ENCODE measurements around the gene ADIPOR2. TPM values are rescaled to one million over a fixed set of nuclear protein-coding genes. Genes with fewer than 3 reads are reported as not detected.

ADIPOR2 gene
- total and polyA plus RNA-seq, 3 donors from 2014 or later = 70.6 to 78.3 (median 75.1) TPM

- Histone ChIP-seq H3K4me3 (no peak overlapping the region), H3K9me3 (no peaks in the 10 kb centered on the region), H3K27me3 (no peaks in the 10 kb centered on the region), H3K27ac (no peak overlapping the region), H3K4me1 (peaks cover 1% of the 10 kb centered on the region), H3K36me3 (ENCODE audit: low read depth, missing control alignments) (no peaks in the 10 kb centered on the region)
- intact Hi-C loops (cut with DNase I; ENCODE audit: low total_unique reads) = loop anchor here (5.0 kb wide), 1 partner anchor 138 kb away; no protein-coding TSS in a partner anchor
- 80 to 81% methylated on average over 7 of the region's 7 CpGs for WGBS, 2 donors
- TF ChIP-seq POLR2A (IDR thresholded peaks at IDR 0.05) = no peak
- TF ChIP-seq CTCF (IDR thresholded peaks at IDR 0.05) = no peak
- DNase-seq = no peak
Observed at GRCh38 chr12:1790444-1790843, 99.6 kb downstream of the ADIPOR2 start.

- no peak overlapping the region for H3K4me3 ChIP-seq
- no peaks in the 10 kb centered on the region for H3K36me3 ChIP-seq (ENCODE audit: low read depth, missing control alignments)
- TF ChIP-seq POLR2A (IDR thresholded peaks at IDR 0.05) = no peak
- TF ChIP-seq CTCF (IDR thresholded peaks at IDR 0.05) = peak; percentile 63 to 84 (median 71)
- H3K4me1 ChIP-seq = peaks cover 5% of the 10 kb centered on the region
- H3K9me3 ChIP-seq = no peaks in the 10 kb centered on the region
- peak; percentile 88 for DNase-seq
- no peaks in the 10 kb centered on the region for H3K27me3 ChIP-seq
- WGBS, 2 donors = 32 to 50% methylated on average over 8 to 10 of the region's 10 CpGs
- intact Hi-C loops (cut with DNase I; ENCODE audit: low total_unique reads) = loop anchor here (5.0 kb wide), 1 partner anchor 139 kb away; no protein-coding TSS in a partner anchor
- H3K27ac ChIP-seq = peak overlapping the region in 1 of 2 donors; percentile 20
Observed at GRCh38 chr12:1791104-1791841, 100.4 kb downstream of the ADIPOR2 start.

GRCh38 chr12:1792406-1792805 is 101.5 kb downstream of the ADIPOR2 start:
- Histone ChIP-seq H3K9me3 (no peaks in the 10 kb centered on the region), H3K27me3 (no peaks in the 10 kb centered on the region), H3K4me3 (no peak overlapping the region), H3K27ac (no peak overlapping the region), H3K36me3 (ENCODE audit: low read depth, missing control alignments) (no peaks in the 10 kb centered on the region), H3K4me1 (peaks cover 5% of the 10 kb centered on the region)
- DNase-seq = no peak
- TF ChIP-seq POLR2A (IDR thresholded peaks at IDR 0.05) (no peak), CTCF (IDR thresholded peaks at IDR 0.05) (no peak)
- 83 to 87% methylated on average over 6 of the region's 6 CpGs for WGBS, 2 donors
- intact Hi-C loops (cut with DNase I; ENCODE audit: low total_unique reads) = loop anchor here (5.0 kb wide), 1 partner anchor 140 kb away; no protein-coding TSS in a partner anchor

GRCh38 chr12:1793426-1794210 is 102.7 kb downstream of the ADIPOR2 start:
- Histone ChIP-seq H3K9me3 (no peaks in the 10 kb centered on the region), H3K27ac (no peak overlapping the region), H3K4me3 (no peak overlapping the region), H3K27me3 (no peaks in the 10 kb centered on the region), H3K36me3 (ENCODE audit: low read depth, missing control alignments) (no peaks in the 10 kb centered on the region), H3K4me1 (peaks cover 5% of the 10 kb centered on the region)
- intact Hi-C loops (cut with DNase I; ENCODE audit: low total_unique reads) = loop anchor here (5.0 kb wide), 1 partner anchor 141 kb away; no protein-coding TSS in a partner anchor
- no peak for DNase-seq
- 87 to 89% methylated on average over 26 of the region's 26 CpGs for WGBS, 2 donors
- TF ChIP-seq CTCF (IDR thresholded peaks at IDR 0.05) (no peak), POLR2A (IDR thresholded peaks at IDR 0.05) (no peak)

Measured in testis (tissue), 3 donors.